Peyer's patch (tissue), 4 donors: ENCODE measurements around the gene DLGAP1. TPM values are rescaled to one million over a fixed set of nuclear protein-coding genes. Genes with fewer than 3 reads are reported as not detected.

Experiments
- DNase-seq, 3 donors: peaks; one replicate each; pipeline ENCODE4 v3.0.0-alpha.2; 2017 to 2019
- H3K27ac ChIP-seq, 4 donors: fragments of 200-600 bp; sonication (generic); one replicate each; pipeline ENCODE4 v1.5.1; 2016 to 2019
- H3K27me3 ChIP-seq, 2 donors: fragments of 200-600 bp; sonication (generic); one replicate each; pipeline ENCODE4 v1.5.1; 2019
- H3K36me3 ChIP-seq, 3 donors: fragments of 200-600 bp; sonication (generic); one replicate each; pipeline ENCODE4 v1.5.1; 2016 to 2019
- H3K4me1 ChIP-seq, 4 donors: fragments of 200-600 bp; sonication (generic); one replicate each; pipeline ENCODE4 v1.5.1; 2016 to 2019
- H3K4me3 ChIP-seq, 4 donors: fragments of 200-600 bp; sonication (generic); 1 replicate in 3 of 4; 2 replicates in 1 of 4; pipeline ENCODE4 v1.5.1; 2016 to 2019; ENCODE audit warnings: mild to moderate bottlenecking in 1 of 4
- H3K9me3 ChIP-seq, 4 donors: fragments of 200-600 bp; sonication (generic); one replicate each; pipeline ENCODE4 v1.5.1; 2016 to 2019; ENCODE audit warnings: mild to moderate bottlenecking in 1 of 4
- POLR2A ChIP-seq, 2 donors: fragments of 450-650 bp; IDR thresholded peaks; one replicate each; pipeline ENCODE4 v1.5.1; 2017; ENCODE audit warnings: antibody characterized with exemption in 2 of 2, mild to moderate bottlenecking in 2 of 2, moderate library complexity in 2 of 2
- total RNA-seq, 4 donors: library from RNA; depleted of rRNA; stranded (reverse); fragments of >200 nt; gene quantifications; one replicate each; pipeline ENCODE4 v1.1.0, GENCODE V29; 2016
- TF ChIP-seq, protein P1 (sequence below), 6 experiments: fragments of 450-650 bp in 4 of 6; fragments of 200-600 bp in 2 of 6; sonication (generic) in 1 of 6; IDR thresholded peaks; one replicate each; pipeline ENCODE4 v1.5.1; 2017 to 2019; ENCODE audit warnings: antibody characterized with exemption in 6 of 6, mild to moderate bottlenecking in 3 of 6, moderate library complexity in 1 of 6

DLGAP1 gene
- total RNA-seq, 4 donors from 2014 or later: 0.53 to 4.1 (median 2.1) TPM

DNA sequence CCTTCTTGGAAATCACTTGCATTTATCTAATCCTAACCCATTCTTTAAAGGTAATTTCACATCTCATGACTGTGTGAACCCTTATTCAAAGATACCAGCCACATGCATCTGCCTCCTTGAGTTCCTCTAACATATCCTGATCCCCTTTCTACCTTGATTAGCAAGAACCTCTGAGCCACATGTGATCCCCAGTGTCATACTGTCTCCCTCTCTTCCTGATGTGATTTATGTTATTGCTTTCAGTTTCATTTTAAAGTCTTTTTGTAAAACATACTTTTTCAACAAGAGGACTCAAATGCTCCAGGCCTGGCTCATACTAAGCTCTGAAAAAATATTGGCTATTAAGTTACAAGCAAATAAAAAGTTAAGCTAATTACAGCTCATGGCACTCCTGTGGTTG is 470.1 kb downstream of the DLGAP1 start:
- no peaks in the 10 kb centered on the region for H3K27me3 ChIP-seq
- H3K4me3 ChIP-seq: no peak overlapping the region
- no peak overlapping the region for H3K27ac ChIP-seq
- TF ChIP-seq, protein P1, sequence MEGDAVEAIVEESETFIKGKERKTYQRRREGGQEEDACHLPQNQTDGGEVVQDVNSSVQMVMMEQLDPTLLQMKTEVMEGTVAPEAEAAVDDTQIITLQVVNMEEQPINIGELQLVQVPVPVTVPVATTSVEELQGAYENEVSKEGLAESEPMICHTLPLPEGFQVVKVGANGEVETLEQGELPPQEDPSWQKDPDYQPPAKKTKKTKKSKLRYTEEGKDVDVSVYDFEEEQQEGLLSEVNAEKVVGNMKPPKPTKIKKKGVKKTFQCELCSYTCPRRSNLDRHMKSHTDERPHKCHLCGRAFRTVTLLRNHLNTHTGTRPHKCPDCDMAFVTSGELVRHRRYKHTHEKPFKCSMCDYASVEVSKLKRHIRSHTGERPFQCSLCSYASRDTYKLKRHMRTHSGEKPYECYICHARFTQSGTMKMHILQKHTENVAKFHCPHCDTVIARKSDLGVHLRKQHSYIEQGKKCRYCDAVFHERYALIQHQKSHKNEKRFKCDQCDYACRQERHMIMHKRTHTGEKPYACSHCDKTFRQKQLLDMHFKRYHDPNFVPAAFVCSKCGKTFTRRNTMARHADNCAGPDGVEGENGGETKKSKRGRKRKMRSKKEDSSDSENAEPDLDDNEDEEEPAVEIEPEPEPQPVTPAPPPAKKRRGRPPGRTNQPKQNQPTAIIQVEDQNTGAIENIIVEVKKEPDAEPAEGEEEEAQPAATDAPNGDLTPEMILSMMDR (IDR thresholded peaks at IDR 0.05): no peak
- no peak for TF ChIP-seq POLR2A (IDR thresholded peaks at IDR 0.05)
- H3K9me3 ChIP-seq: no peaks in the 10 kb centered on the region
- no peaks in the 10 kb centered on the region for H3K36me3 ChIP-seq
- H3K4me1 ChIP-seq: no peaks in the 10 kb centered on the region
- DNase-seq: no peak

DNA sequence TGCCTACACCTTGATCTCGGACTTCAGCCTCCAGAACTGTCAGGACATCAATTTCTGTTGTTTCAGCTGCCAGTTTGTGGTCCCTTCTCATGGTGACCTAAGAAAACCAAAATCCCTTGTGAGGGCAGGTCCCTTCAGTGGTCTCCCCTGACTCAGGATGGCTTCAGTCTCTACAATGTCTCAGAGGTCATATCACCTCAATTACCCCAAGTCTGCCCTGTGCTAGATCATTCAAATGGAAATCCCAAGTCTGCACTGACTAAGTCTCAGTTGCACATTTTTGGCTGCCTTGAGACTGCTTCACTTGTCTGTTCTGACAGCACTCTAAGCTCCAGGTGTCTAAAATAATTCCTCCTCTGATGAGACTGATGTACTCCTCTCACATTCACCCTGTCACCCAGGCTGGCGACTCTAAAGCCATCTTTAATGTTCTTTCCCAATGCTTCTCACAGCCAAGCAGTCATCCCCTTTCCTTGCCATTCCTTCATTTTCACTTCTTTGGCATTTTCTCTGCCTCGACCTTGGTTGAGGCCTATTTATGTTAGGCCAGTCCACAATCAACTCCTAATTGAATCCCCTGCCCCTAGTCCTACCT is 470.8 kb downstream of the DLGAP1 start:
- Histone ChIP-seq H3K27ac (no peak overlapping the region), H3K27me3 (no peaks in the 10 kb centered on the region), H3K36me3 (no peaks in the 10 kb centered on the region), H3K9me3 (no peaks in the 10 kb centered on the region), H3K4me1 (no peaks in the 10 kb centered on the region), H3K4me3 (no peak overlapping the region)
- no peak for TF ChIP-seq POLR2A (IDR thresholded peaks at IDR 0.05)
- TF ChIP-seq, protein P1 (IDR thresholded peaks at IDR 0.05): no peak
- DNase-seq: no peak

DNA sequence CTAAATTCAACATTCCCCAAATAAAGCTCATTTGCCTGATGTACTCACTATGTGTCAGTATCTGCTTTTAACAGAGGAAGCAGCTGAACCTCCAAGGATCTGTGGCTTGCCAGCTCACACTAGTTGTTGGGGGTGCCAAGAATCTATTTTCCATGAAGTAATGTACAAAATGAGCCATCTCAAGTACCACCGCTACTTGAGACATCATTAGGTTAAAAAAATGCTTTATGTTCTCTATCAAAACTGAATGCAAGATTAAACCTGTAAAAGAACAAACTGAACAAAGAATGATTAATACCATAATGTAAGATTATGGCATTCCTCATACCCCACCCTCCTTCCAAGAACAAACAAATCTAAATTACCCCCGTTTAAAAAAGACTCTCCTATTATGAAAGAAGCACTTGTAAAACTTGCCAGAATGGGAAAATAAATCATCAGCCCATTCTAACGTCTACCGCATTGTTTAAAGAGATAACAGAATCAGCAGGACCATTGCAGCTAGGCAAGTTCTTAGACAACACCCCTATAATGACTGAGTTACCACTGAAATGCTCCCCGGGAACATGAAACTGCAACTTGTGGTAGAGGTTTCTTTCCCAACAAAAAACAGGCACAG is 471.6 kb downstream of the DLGAP1 start:
- no peak for DNase-seq
- H3K27ac ChIP-seq: no peak overlapping the region
- no peaks in the 10 kb centered on the region for H3K9me3 ChIP-seq
- H3K36me3 ChIP-seq: no peaks in the 10 kb centered on the region
- no peaks in the 10 kb centered on the region for H3K27me3 ChIP-seq
- no peak overlapping the region for H3K4me3 ChIP-seq
- H3K4me1 ChIP-seq: no peaks in the 10 kb centered on the region
- TF ChIP-seq POLR2A (IDR thresholded peaks at IDR 0.05): no peak
- TF ChIP-seq, protein P1 (IDR thresholded peaks at IDR 0.05): no peak

DNA sequence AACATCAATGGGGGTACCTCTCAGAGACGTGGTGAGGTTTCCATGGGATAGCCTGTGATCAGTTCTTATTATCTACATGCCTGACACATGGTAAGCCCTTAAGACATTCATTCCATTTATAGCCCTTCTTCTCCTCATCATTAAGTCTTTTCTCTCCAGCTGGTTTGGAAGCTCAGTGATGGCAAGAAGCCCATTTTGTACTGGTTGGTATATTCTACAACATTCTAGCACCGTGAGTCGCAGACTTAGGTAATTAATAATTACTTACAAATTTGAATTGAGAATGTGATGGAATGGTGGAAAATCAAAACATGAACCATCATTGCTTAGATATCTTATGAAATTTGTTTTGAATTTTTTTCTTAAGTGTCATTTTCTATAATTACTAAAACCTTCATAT is 472.6 kb downstream of the DLGAP1 start:
- H3K27ac ChIP-seq: no peak overlapping the region
- no peaks in the 10 kb centered on the region for H3K4me1 ChIP-seq
- H3K27me3 ChIP-seq: no peaks in the 10 kb centered on the region
- TF ChIP-seq, protein P1 (IDR thresholded peaks at IDR 0.05): no peak
- no peak for TF ChIP-seq POLR2A (IDR thresholded peaks at IDR 0.05)
- no peaks in the 10 kb centered on the region for H3K36me3 ChIP-seq
- H3K9me3 ChIP-seq: no peaks in the 10 kb centered on the region
- no peak for DNase-seq
- no peak overlapping the region for H3K4me3 ChIP-seq

DNA sequence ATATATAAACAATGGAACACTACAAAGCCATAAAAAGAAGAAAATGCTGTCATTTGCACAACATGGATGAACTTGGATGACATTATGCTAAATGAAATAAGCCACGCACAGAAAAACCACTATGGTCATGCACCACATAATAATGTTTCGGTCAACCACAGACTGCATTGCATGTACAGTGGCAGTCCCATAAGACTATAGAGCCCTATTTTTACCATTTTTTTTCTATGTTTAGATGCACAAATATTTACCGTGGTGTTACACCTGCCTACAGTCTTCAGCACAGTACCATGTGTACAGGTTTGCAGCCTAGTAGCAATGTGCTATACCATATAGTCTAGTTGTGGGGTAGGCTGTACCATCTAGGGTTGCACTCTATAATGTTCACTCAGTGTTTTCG is 476.1 kb downstream of the DLGAP1 start:
- DNase-seq: no peak
- no peaks in the 10 kb centered on the region for H3K36me3 ChIP-seq
- TF ChIP-seq POLR2A (IDR thresholded peaks at IDR 0.05): no peak
- TF ChIP-seq, protein P1 (IDR thresholded peaks at IDR 0.05): no peak
- no peak overlapping the region for H3K4me3 ChIP-seq
- H3K27me3 ChIP-seq: no peaks in the 10 kb centered on the region
- no peaks in the 10 kb centered on the region for H3K4me1 ChIP-seq
- no peaks in the 10 kb centered on the region for H3K9me3 ChIP-seq
- no peak overlapping the region for H3K27ac ChIP-seq
